ENCODE data around the gene STIP1.

Gene STIP1

DNA sequence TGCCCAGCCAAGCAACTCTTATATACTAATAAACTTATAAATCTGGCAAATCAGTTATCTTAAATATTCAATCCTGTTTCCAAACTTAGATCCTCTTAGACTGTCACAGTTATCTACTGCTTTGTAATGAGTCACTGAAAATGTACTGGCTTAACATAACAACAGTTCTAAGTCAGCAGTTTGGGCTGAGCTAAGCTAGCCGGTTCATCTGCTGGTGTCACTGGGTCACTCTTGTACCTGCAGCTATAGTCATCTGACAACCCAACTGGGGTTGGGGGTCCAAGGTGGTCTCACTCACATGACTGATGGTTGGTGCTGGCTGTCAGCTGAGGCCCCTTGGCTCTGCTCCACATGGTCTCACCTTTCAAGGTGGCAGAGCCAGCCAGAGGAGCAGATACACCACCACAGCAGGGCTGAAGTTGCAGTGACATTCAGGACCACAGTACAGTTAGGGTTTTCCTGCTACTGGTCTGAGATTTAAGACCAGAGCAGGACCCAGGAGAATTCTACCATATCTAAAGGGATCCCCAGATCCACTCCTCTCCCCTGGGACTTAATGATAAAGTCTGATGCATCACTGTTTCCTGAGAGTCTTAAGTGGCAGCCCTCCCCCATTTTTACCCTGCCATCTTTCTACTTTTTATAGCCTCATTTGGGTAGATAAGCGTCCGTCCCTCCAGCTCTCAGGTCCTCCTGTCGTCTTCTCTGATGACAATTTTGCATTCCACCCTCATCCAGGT is 12.2 kb upstream of the STIP1 start:
- DNase-seq (ENCODE audit: extremely low read depth, low read depth): no peak
- TF ChIP-seq, protein P1, sequence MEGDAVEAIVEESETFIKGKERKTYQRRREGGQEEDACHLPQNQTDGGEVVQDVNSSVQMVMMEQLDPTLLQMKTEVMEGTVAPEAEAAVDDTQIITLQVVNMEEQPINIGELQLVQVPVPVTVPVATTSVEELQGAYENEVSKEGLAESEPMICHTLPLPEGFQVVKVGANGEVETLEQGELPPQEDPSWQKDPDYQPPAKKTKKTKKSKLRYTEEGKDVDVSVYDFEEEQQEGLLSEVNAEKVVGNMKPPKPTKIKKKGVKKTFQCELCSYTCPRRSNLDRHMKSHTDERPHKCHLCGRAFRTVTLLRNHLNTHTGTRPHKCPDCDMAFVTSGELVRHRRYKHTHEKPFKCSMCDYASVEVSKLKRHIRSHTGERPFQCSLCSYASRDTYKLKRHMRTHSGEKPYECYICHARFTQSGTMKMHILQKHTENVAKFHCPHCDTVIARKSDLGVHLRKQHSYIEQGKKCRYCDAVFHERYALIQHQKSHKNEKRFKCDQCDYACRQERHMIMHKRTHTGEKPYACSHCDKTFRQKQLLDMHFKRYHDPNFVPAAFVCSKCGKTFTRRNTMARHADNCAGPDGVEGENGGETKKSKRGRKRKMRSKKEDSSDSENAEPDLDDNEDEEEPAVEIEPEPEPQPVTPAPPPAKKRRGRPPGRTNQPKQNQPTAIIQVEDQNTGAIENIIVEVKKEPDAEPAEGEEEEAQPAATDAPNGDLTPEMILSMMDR (IDR thresholded peaks at IDR 0.05; ENCODE audit: low read depth, low read length, missing control alignments): no peak
- H3K4me3 ChIP-seq (replicated peaks; ENCODE audit: low read depth, low read length): no peak overlapping the region

DNA sequence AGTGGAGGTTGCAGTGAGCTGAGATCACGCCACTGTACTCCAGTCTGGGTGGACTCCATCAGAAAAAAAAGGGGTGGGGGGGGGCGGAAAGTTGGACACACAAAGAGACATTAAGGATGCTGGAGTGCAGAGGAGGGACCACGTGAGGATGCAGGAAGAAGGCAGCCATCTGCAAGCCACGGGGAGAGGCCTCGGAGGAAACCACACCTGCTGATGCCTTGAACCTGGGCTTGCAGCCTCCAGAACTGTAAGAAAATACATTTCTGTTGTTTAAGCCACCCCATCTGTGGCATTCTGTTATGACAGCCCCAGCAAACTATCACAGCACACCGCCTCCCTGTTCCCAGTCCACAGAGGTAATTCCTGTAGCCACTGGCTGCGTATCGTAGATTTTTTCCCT is 9.2 kb upstream of the STIP1 start:
- H3K4me3 ChIP-seq (replicated peaks; ENCODE audit: low read depth, low read length): no peak overlapping the region
- DNase-seq (ENCODE audit: extremely low read depth, low read depth): no peak
- TF ChIP-seq, protein P1 (IDR thresholded peaks at IDR 0.05; ENCODE audit: low read depth, low read length, missing control alignments): no peak

DNA sequence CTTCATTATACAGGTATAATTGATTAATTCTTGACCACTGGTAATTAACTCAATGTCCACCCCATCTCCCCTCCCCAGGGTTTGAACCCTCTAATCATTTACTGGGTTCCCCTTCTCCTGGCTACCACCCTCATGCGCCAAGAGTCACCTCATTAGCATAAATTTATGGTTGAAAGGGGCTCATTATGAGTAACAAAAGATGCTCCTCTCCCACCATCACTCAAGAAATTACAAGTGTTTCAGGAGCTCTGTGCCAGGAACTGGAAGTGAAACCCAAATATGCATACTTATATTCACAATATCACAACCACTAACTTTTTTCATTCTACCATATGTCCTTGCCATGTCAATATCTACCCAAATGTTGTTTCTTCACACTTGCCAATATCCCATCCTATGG is 7.8 kb upstream of the STIP1 start:
- TF ChIP-seq, protein P1 (IDR thresholded peaks at IDR 0.05; ENCODE audit: low read depth, low read length, missing control alignments): no peak

DNA sequence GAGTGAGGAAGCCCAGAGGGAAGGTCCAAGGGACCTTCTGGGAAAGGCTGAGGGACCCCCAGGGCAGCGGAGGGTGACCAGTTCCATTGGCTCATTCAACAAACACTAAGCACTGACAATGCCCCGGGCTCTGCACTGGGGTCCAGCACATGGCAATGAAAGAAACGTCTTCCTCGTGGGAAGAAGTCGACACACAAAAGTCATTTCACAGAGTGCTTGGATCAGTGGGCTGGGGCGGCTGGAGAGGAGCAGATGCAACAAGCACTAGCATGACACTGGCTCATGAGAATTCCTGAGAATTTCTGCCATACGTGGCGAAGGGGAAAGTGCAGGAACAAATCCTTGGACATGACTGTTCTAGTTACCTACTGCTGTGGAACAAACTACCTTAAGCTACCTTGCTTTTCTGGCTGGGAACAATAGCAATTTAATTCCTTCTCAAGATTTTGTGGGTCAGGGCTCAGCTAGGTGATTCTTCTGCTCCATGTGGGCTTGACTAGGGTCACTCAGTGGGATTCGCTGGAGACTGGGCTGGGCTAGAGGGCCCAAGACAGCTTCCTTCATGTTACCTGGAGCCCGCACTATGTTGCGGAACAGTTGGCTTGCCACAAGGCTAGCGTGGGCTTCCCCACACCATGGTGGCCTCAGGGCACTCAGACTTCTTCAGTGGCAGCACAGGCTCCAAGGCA is 6.9 kb upstream of the STIP1 start:
- no peak for DNase-seq (ENCODE audit: extremely low read depth, low read depth)
- no peak overlapping the region for H3K4me3 ChIP-seq (replicated peaks; ENCODE audit: low read depth, low read length)
- TF ChIP-seq, protein P1 (IDR thresholded peaks at IDR 0.05; ENCODE audit: low read depth, low read length, missing control alignments): no peak

More for the DNA sequence above, 7.8 kb upstream of the STIP1 start:
- DNase-seq (ENCODE audit: extremely low read depth, low read depth): no peak
- no peak overlapping the region for H3K4me3 ChIP-seq (replicated peaks; ENCODE audit: low read depth, low read length)

DNA sequence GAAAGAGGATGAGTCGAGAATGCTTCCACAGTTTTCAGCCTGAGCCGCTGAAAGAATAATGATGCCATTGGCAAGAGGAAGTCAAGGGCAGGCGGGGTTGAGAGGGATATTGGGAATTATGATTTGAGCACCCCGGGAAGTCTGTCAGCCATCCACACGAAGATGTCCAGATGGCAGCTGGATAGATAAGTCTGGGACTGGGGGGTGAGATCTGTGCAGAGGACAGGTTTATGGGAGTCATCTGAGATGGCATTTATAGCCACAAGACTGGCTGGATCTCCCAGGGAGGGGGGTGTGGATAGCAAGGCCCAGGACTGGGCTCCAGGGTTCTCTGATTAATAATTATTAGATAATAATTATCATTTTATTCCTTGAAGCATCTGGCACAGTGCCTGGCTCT is 5.1 kb upstream of the STIP1 start:
- TF ChIP-seq, protein P1 (IDR thresholded peaks at IDR 0.05; ENCODE audit: low read depth, low read length, missing control alignments): no peak
- H3K4me3 ChIP-seq (replicated peaks; ENCODE audit: low read depth, low read length): peak overlapping the region; percentile 18; the same call in 1 of the 2 replicates
- no peak for DNase-seq (ENCODE audit: extremely low read depth, low read depth)

DNA sequence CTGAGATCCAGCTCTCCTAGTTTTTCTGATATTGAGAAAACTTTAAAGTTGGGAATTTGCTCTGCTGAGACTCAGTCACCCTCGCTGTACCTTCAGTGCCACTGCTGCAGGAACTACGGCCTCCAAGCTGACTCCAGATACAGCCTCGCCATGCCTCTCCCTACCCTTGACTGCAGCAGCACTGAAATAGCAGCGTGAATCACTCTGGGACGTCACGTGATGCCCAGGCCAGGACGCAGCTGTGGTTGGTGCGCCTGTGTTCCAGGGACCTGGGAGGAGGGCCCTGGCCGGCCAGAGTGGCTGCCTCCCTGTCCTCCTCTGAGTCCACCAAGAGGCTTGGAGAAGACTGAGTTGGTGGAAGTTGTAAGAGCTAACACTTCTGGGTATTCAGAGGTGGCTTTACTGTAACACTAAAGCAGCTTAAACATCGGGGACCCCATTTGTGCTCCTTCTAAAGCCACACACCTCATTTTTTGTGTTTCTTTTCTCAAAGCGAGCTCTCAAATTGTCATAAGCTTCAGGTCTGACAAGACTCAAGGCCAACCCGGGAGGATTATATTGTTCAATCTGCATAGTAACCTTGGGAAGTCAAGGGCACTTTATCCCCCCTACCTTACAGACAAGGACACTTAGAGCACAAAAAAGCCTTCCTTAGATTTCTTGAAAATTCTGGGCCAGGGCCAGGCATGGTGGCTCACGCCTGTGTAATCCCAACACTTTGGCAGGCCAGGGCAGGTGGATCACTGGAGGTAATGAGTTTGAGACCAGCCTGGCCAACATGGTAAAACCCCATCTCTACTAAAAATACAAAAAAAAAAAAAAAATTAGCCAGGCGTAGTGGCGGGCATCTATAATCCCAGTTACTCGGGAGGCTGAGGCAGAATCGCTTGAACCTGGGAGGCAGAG is 4.2 kb upstream of the STIP1 start:
- TF ChIP-seq, protein P1 (IDR thresholded peaks at IDR 0.05; ENCODE audit: low read depth, low read length, missing control alignments): no peak
- DNase-seq (ENCODE audit: extremely low read depth, low read depth): peak; percentile 86
- H3K4me3 ChIP-seq (replicated peaks; ENCODE audit: low read depth, low read length): peak overlapping the region; percentile 18

Measured in HFF-Myc (cell line).